Left lobe of liver (tissue), 2 donors: Measurements from ENCODE around the gene SLC1A7. TPM values are rescaled to one million over a fixed set of nuclear protein-coding genes. Genes with fewer than 3 reads are reported as not detected.
A peak's percentile ranks its signal among the peaks of the same experiment; 100 is the strongest.

Experiments used
- ATAC-seq: fragments of 200-7000 bp; cut with Tn5 transposase; one replicate; pipeline ENCODE4 v1.9.1; 2020; ENCODE audit warnings: mild to moderate bottlenecking, moderate library complexity
- DNase-seq: peaks from one replicate; pipeline ENCODE4 v3.0.0-alpha.2; 2020; ENCODE audit warnings: low spot score
- total RNA-seq: library from RNA; stranded (reverse); gene quantifications from one replicate; pipeline ENCODE4 v1.2.1, GENCODE V29; 2021
- donor health status: DM: no; HTN: no; CAD: no; lungs with moderate emphysema.
- donor health status: DM: no; HTN: yes; CAD: no.

Gene SLC1A7
- total RNA-seq, 1 donor from 2014 or later, result 0.35 TPM

- DNase-seq (no peak), ATAC-seq (no peak)
These were observed 24.6 kb downstream of the SLC1A7 start for GRCh38 chr1:53117836-53118235.

- no peak for ATAC-seq
These were observed 25.4 kb downstream of the SLC1A7 start for GRCh38 chr1:53116933-53117600.

GRCh38 chr1:53116307-53116810, 26.1 kb downstream of the SLC1A7 start:
- no peak for DNase-seq

More at GRCh38 chr1:53116933-53117600, 25.4 kb downstream of the SLC1A7 start:
- DNase-seq, result no peak

GRCh38 chr1:53115403-53116306, 26.8 kb downstream of the SLC1A7 start:
- DNase-seq (no peak), ATAC-seq (peak; percentile 33)

More at GRCh38 chr1:53116307-53116810, 26.1 kb downstream of the SLC1A7 start:
- no peak for ATAC-seq

GRCh38 chr1:53114581-53115400, 27.6 kb downstream of the SLC1A7 start:
- ATAC-seq (no peak), DNase-seq (no peak)

GRCh38 chr1:53114090-53114489, 28.3 kb downstream of the SLC1A7 start:
- peak; percentile 59 for ATAC-seq

GRCh38 chr1:53112861-53113260, 29.6 kb downstream of the SLC1A7 start:
- ATAC-seq (no peak), DNase-seq (no peak)

More at GRCh38 chr1:53114090-53114489, 28.3 kb downstream of the SLC1A7 start:
- no peak for DNase-seq

GRCh38 chr1:53112271-53112774, 30.1 kb downstream of the SLC1A7 start:
- no peak for DNase-seq
- no peak for ATAC-seq

- no peak for ATAC-seq
- DNase-seq, result no peak
These were observed 30.7 kb downstream of the SLC1A7 start for GRCh38 chr1:53111693-53112092.

- no peak for DNase-seq
- peak; percentile 69 for ATAC-seq
These were observed 31.3 kb downstream of the SLC1A7 start for GRCh38 chr1:53111073-53111556.

GRCh38 chr1:53110370-53111072, 31.9 kb downstream of the SLC1A7 start:
- DNase-seq (no peak), ATAC-seq (no peak)

GRCh38 chr1:53108646-53109580, 33.5 kb downstream of the SLC1A7 start:
- ATAC-seq, result no peak
- no peak for DNase-seq

- DNase-seq, result no peak
- no peak for ATAC-seq
These were observed 34.7 kb downstream of the SLC1A7 start for GRCh38 chr1:53107570-53108322.

GRCh38 chr1:53107090-53107489, 35.3 kb downstream of the SLC1A7 start:
- DNase-seq, result no peak
- no peak for ATAC-seq

GRCh38 chr1:53104289-53104913, 38.0 kb downstream of the SLC1A7 start:
- ATAC-seq (no peak), DNase-seq (no peak)

GRCh38 chr1:53094533-53094919, 47.9 kb downstream of the SLC1A7 start:
- DNase-seq (no peak), ATAC-seq (no peak)

- DNase-seq, result no peak
These were observed 48.5 kb downstream of the SLC1A7 start for GRCh38 chr1:53093778-53094532.

More at GRCh38 chr1:53093778-53094532, 48.5 kb downstream of the SLC1A7 start:
- ATAC-seq, result no peak
